Measurements from ENCODE around the gene AKR1C1. TPM values are rescaled to one million over a fixed set of nuclear protein-coding genes. Genes with fewer than 3 reads are reported as not detected.
A peak's percentile ranks its signal among the peaks of the same experiment; 100 is the strongest.
"Not testable (repeated sequence)": the region's sequence is repeated elsewhere in the genome, so short reads cannot be mapped to it uniquely, and the experiment has no call there.

AKR1C1 gene
- total RNA-seq, 2 donors from 2014 or later: 91.5 to 160 TPM

- H3K9me3 ChIP-seq: no peaks in the 10 kb centered on the region
- no peak overlapping the region for H3K27ac ChIP-seq
- DNase-seq (ENCODE audit: low spot score) (no peak), ATAC-seq (ENCODE audit: insufficient number of reproducible peaks, low FRiP score, low read depth) (no peak)
- TF ChIP-seq CTCF (IDR thresholded peaks at IDR 0.05): no peak
- peaks cover under 1 to 22% of the 10 kb centered on the region in 2 donors for H3K4me1 ChIP-seq (ENCODE audit: control insufficient read depth in 1 of 2, low read depth in 2 of 2)
- H3K36me3 ChIP-seq: no peaks in the 10 kb centered on the region
- no peaks in the 10 kb centered on the region for H3K27me3 ChIP-seq (replicated peaks; ENCODE audit: insufficient read depth)
- H3K4me3 ChIP-seq: no peak overlapping the region
These were observed 49.4 kb downstream of the AKR1C1 start for GRCh38 chr10:5012595-5012994.

- ATAC-seq (ENCODE audit: insufficient number of reproducible peaks, low FRiP score, low read depth) (no peak), DNase-seq (ENCODE audit: low spot score) (no peak)
- no peaks in the 10 kb centered on the region for H3K9me3 ChIP-seq
- H3K27me3 ChIP-seq (replicated peaks; ENCODE audit: insufficient read depth): no peaks in the 10 kb centered on the region
- no peak for TF ChIP-seq CTCF (IDR thresholded peaks at IDR 0.05)
- H3K4me1 ChIP-seq (ENCODE audit: control insufficient read depth in 1 of 2, low read depth in 2 of 2): peaks cover 6 to 30% of the 10 kb centered on the region in 2 donors
- H3K27ac ChIP-seq: no peak overlapping the region
- no peak overlapping the region for H3K4me3 ChIP-seq
- H3K36me3 ChIP-seq: no peaks in the 10 kb centered on the region
These were observed 50.2 kb downstream of the AKR1C1 start for GRCh38 chr10:5013385-5013784.

GRCh38 chr10:5014200-5014910 lies 51.1 kb downstream of the AKR1C1 start:
- H3K4me3 ChIP-seq; H3K27ac ChIP-seq; ATAC-seq (ENCODE audit: insufficient number of reproducible peaks, low FRiP score, low read depth); H3K27me3 ChIP-seq (replicated peaks; ENCODE audit: insufficient read depth); H3K36me3 ChIP-seq; DNase-seq (ENCODE audit: low spot score); H3K9me3 ChIP-seq: not testable (repeated sequence)
- peaks cover 12 to 39% of the 10 kb centered on the region in 2 donors for H3K4me1 ChIP-seq (ENCODE audit: control insufficient read depth in 1 of 2, low read depth in 2 of 2)

GRCh38 chr10:5014936-5015335 lies 51.7 kb downstream of the AKR1C1 start:
- DNase-seq (ENCODE audit: low spot score) (no peak), ATAC-seq (ENCODE audit: insufficient number of reproducible peaks, low FRiP score, low read depth) (no peak)
- no peaks in the 10 kb centered on the region for H3K36me3 ChIP-seq
- no peak for TF ChIP-seq CTCF (IDR thresholded peaks at IDR 0.05)
- H3K4me1 ChIP-seq (ENCODE audit: control insufficient read depth in 1 of 2, low read depth in 2 of 2): peaks cover 16 to 44% of the 10 kb centered on the region in 2 donors
- no peaks in the 10 kb centered on the region for H3K9me3 ChIP-seq
- no peaks in the 10 kb centered on the region for H3K27me3 ChIP-seq (replicated peaks; ENCODE audit: insufficient read depth)
- H3K27ac ChIP-seq: no peak overlapping the region
- no peak overlapping the region for H3K4me3 ChIP-seq

- H3K27me3 ChIP-seq (replicated peaks; ENCODE audit: insufficient read depth): no peaks in the 10 kb centered on the region
- no peaks in the 10 kb centered on the region for H3K9me3 ChIP-seq
- DNase-seq (ENCODE audit: low spot score) (no peak), ATAC-seq (ENCODE audit: insufficient number of reproducible peaks, low FRiP score, low read depth) (no peak)
- H3K4me3 ChIP-seq: no peak overlapping the region
- no peaks in the 10 kb centered on the region for H3K36me3 ChIP-seq
- H3K4me1 ChIP-seq (ENCODE audit: control insufficient read depth in 1 of 2, low read depth in 2 of 2): peaks cover 24 to 56% of the 10 kb centered on the region in 2 donors
- H3K27ac ChIP-seq: peak overlapping the region; percentile 56 to 87
- TF ChIP-seq CTCF (IDR thresholded peaks at IDR 0.05): no peak
These were observed 54.9 kb downstream of the AKR1C1 start for GRCh38 chr10:5018134-5018533.

Data from thoracic aorta (tissue), 2 donors.